HEK293 (cell line): ENCODE data around the gene SMAD9.

Experiments used
- CTCF ChIA-PET: fragments of 350-600 bp; formaldehyde crosslinking; extraction: SDS; loops from one replicate; lab custom pipeline; 2021; ENCODE audit warnings: antibody characterized with exemption; lab: Yijun Ruan, JAX
- POLR2A ChIA-PET: fragments of 300-600 bp; formaldehyde crosslinking; extraction: SDS; loops from one replicate; lab custom pipeline; 2020; ENCODE audit warnings: antibody characterized with exemption, inconsistent platforms; lab: Yijun Ruan, JAX
- H3K27ac ChIP-seq: fragments of 200-500 bp; sonication (Bioruptor generic); 2 replicates; pipeline ENCODE4 v1.5.1; 2014; ENCODE audit warnings: low read depth, low read length, control low read depth, inconsistent platforms; ENCODE audit errors: extremely low read depth
- H3K36me3 ChIP-seq, 2 experiments: fragments of 200-500 bp in 1 of 2; sonication (Bioruptor generic) in 1 of 2; 1 replicate in 1 of 2; 2 replicates in 1 of 2; pipeline ENCODE4 v1.5.1; 2014 to 2017; ENCODE audit warnings: inconsistent platforms in 2 of 2, low read length in 2 of 2; ENCODE audit not compliant: control insufficient read depth in 2 of 2, insufficient read depth in 1 of 2
- H3K4me1 ChIP-seq: fragments of 200-500 bp; sonication (Bioruptor generic); 2 replicates; pipeline ENCODE4 v1.5.1; 2014; ENCODE audit warnings: mild to moderate bottlenecking, low read length, inconsistent platforms; ENCODE audit not compliant: control insufficient read depth, insufficient read depth
- H3K4me3 ChIP-seq: 2 replicates; pipeline ENCODE4 v1.5.1; 2011; ENCODE audit warnings: low read depth, mild to moderate bottlenecking, control low read depth, low read length, moderate library complexity
- H3K9me3 ChIP-seq: fragments of 200-500 bp; sonication (Bioruptor generic); 2 replicates; pipeline ENCODE4 v1.5.1; 2014; ENCODE audit warnings: low read depth, low read length, inconsistent platforms; ENCODE audit not compliant: control insufficient read depth, insufficient read depth
- BCL6B ChIP-seq: fragments of 450-650 bp; formaldehyde crosslinking; IDR thresholded peaks from 2 replicates; pipeline ENCODE4 v1.5.1; 2017; ENCODE audit warnings: missing biosample characterization, missing genetic modification characterization
- TRIM28 ChIP-seq: IDR thresholded peaks from 2 replicates; pipeline ENCODE4 v1.6.1; 2011; ENCODE audit warnings: low read length, control low read depth, borderline replicate concordance
- ZNF302 ChIP-seq: fragments of 450-650 bp; formaldehyde crosslinking; IDR thresholded peaks from 2 replicates; pipeline ENCODE4 v1.5.1; 2016; ENCODE audit warnings: missing biosample characterization, missing genetic modification characterization, low read depth
- ZNF529 ChIP-seq: fragments of 450-650 bp; formaldehyde crosslinking; IDR thresholded peaks from 2 replicates; pipeline ENCODE4 v1.5.1; 2017; ENCODE audit warnings: missing genetic modification characterization, missing biosample characterization; ENCODE audit not compliant: insufficient replicate concordance
- ZNF623 ChIP-seq: fragments of 450-650 bp; formaldehyde crosslinking; IDR thresholded peaks from 2 replicates; pipeline ENCODE4 v1.5.1; 2016; ENCODE audit warnings: missing biosample characterization, missing genetic modification characterization
- ZNF792 ChIP-seq: fragments of 450-650 bp; formaldehyde crosslinking; IDR thresholded peaks from 2 replicates; pipeline ENCODE4 v1.5.1; 2016; ENCODE audit warnings: missing biosample characterization, missing genetic modification characterization
- TF ChIP-seq, protein P1 (sequence below): fragments of 450-650 bp; formaldehyde crosslinking; IDR thresholded peaks from 2 replicates; pipeline ENCODE4 v1.5.1; 2016; ENCODE audit warnings: missing biosample characterization, missing genetic modification characterization
- TF ChIP-seq, protein P2 (sequence below): fragments of 450-650 bp; formaldehyde crosslinking; IDR thresholded peaks from 2 replicates; pipeline ENCODE4 v1.5.1; 2016; ENCODE audit warnings: missing biosample characterization, missing genetic modification characterization, low read depth
- TF ChIP-seq, protein P3 (sequence below): fragments of 450-650 bp; formaldehyde crosslinking; IDR thresholded peaks from 2 replicates; pipeline ENCODE4 v1.5.1; 2017; ENCODE audit warnings: missing biosample characterization, missing genetic modification characterization
- TF ChIP-seq, protein P4 (sequence below): fragments of 450-650 bp; formaldehyde crosslinking; IDR thresholded peaks from 2 replicates; pipeline ENCODE4; 2016; ENCODE audit warnings: missing biosample characterization, missing genetic modification characterization

The SMAD9 gene

GRCh38 chr13:36862722-36863121, 57.3 kb downstream of the SMAD9 start (continued):
- TF ChIP-seq, protein P1, sequence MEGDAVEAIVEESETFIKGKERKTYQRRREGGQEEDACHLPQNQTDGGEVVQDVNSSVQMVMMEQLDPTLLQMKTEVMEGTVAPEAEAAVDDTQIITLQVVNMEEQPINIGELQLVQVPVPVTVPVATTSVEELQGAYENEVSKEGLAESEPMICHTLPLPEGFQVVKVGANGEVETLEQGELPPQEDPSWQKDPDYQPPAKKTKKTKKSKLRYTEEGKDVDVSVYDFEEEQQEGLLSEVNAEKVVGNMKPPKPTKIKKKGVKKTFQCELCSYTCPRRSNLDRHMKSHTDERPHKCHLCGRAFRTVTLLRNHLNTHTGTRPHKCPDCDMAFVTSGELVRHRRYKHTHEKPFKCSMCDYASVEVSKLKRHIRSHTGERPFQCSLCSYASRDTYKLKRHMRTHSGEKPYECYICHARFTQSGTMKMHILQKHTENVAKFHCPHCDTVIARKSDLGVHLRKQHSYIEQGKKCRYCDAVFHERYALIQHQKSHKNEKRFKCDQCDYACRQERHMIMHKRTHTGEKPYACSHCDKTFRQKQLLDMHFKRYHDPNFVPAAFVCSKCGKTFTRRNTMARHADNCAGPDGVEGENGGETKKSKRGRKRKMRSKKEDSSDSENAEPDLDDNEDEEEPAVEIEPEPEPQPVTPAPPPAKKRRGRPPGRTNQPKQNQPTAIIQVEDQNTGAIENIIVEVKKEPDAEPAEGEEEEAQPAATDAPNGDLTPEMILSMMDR (tag by site-specific recombination), result no peak
- no peak for TF ChIP-seq ZNF302
- TF ChIP-seq ZNF792 (tag by site-specific recombination), result no peak

DNA sequence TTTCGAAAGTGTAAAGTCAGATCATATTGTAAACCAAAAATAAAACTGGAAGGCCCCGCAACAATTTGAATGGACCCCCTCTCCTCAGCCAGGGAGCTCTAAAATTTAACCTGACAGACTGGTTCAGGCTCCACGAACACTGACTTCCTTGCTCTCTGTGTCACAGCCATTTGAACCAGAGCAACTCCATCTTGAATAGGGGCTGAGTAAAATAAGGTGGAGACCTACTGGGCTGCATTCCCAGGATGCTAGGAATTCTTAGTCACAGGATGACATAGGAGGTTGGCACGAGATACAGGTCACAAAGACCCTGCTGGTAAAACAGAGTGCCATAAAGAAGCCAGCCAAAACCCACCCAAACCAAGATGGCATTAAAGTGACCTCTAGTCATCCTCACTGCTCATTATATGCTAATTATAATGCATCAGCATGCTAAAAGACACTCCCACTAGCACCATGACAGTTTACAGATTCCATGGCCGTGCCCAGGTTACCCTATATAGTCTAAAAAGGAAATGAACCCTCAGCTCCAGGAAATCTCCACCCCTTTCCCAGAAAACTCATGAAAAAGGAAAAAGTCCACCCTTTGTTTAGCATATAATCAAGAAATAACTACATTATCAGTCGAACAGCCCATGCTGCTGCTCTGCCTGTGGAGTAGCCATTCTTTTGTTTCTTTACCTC, 57.9 kb downstream of the SMAD9 start:
- no peaks in the 10 kb centered on the region for H3K4me1 ChIP-seq
- no peak overlapping the region for H3K4me3 ChIP-seq
- ChIA-PET CTCF (no interaction called here), POLR2A (no interaction called here)
- no peak overlapping the region for H3K27ac ChIP-seq
- no peaks in the 10 kb centered on the region for H3K9me3 ChIP-seq
- peaks cover 0 to 58% of the 10 kb centered on the region in 2 experiments; a peak in 2 of 3 replicates for H3K36me3 ChIP-seq
- TF ChIP-seq, protein P2, sequence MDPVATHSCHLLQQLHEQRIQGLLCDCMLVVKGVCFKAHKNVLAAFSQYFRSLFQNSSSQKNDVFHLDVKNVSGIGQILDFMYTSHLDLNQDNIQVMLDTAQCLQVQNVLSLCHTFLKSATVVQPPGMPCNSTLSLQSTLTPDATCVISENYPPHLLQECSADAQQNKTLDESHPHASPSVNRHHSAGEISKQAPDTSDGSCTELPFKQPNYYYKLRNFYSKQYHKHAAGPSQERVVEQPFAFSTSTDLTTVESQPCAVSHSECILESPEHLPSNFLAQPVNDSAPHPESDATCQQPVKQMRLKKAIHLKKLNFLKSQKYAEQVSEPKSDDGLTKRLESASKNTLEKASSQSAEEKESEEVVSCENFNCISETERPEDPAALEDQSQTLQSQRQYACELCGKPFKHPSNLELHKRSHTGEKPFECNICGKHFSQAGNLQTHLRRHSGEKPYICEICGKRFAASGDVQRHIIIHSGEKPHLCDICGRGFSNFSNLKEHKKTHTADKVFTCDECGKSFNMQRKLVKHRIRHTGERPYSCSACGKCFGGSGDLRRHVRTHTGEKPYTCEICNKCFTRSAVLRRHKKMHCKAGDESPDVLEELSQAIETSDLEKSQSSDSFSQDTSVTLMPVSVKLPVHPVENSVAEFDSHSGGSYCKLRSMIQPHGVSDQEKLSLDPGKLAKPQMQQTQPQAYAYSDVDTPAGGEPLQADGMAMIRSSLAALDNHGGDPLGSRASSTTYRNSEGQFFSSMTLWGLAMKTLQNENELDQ (tag by site-specific recombination), result no peak
- TF ChIP-seq, protein P3, sequence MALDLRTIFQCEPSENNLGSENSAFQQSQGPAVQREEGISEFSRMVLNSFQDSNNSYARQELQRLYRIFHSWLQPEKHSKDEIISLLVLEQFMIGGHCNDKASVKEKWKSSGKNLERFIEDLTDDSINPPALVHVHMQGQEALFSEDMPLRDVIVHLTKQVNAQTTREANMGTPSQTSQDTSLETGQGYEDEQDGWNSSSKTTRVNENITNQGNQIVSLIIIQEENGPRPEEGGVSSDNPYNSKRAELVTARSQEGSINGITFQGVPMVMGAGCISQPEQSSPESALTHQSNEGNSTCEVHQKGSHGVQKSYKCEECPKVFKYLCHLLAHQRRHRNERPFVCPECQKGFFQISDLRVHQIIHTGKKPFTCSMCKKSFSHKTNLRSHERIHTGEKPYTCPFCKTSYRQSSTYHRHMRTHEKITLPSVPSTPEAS (tag by site-specific recombination), result no peak
- TF ChIP-seq ZNF529 (tag by site-specific recombination) (no peak), BCL6B (tag by site-specific recombination) (no peak), ZNF623 (tag by site-specific recombination) (no peak)

DNA sequence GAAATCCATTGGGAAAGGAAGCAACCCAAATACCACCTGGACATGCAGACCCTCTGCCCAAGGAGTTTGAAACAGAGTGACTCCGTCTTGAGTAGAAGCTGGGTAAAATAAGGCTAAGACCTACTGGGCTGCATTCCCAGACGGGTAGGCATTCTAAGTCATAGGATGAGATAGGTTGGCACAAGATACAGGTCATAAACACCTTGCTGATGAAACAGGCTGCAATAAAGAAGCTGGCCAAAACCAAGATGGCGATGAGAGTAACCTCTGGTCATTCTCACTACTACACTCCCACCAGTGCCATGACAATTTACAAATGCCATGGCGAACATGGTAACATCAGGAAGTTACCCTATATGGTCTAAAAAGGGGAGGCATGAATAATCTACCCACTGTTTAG, 60.8 kb downstream of the SMAD9 start:
- no peak overlapping the region for H3K4me3 ChIP-seq
- no peak for TF ChIP-seq TRIM28
- TF ChIP-seq, protein P4, sequence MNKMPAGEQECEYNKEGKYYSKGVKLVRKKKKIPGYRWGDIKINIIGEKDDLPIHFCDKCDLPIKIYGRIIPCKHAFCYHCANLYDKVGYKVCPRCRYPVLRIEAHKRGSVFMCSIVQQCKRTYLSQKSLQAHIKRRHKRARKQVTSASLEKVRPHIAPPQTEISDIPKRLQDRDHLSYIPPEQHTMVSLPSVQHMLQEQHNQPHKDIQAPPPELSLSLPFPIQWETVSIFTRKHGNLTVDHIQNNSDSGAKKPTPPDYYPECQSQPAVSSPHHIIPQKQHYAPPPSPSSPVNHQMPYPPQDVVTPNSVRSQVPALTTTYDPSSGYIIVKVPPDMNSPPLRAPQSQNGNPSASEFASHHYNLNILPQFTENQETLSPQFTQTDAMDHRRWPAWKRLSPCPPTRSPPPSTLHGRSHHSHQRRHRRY (tag by site-specific recombination), result no peak
- CTCF ChIA-PET, result interaction anchor here (0.6 to 6.6 kb wide), 13 partner anchors 10 to 679 kb away, joined by 3 to 66 read pairs (median 5); no protein-coding TSS in a partner anchor

More for the DNA sequence above, 60.8 kb downstream of the SMAD9 start:
- POLR2A ChIA-PET, result no interaction called here
- Histone ChIP-seq H3K9me3 (no peaks in the 10 kb centered on the region), H3K4me1 (no peaks in the 10 kb centered on the region), H3K36me3 (peaks cover 0 to 44% of the 10 kb centered on the region in 2 experiments; a peak in 2 of 3 replicates), H3K27ac (no peak overlapping the region)
